Right renal cortex interstitium (tissue), 3 donors: Measurements from ENCODE around the gene ZFP36L1. TPM values are rescaled to one million over a fixed set of nuclear protein-coding genes. Genes with fewer than 3 reads are reported as not detected.
"Not testable (repeated sequence)": the region's sequence is repeated elsewhere in the genome, so short reads cannot be mapped to it uniquely, and the experiment has no call there.

Source experiments
- DNase-seq, 3 donors: peaks; one replicate each; pipeline ENCODE4 v3.0.0-alpha.2; 2013; ENCODE audit warnings: low read depth in 3 of 3, low spot score in 2 of 3
- polyA plus RNA-seq, 3 donors: library from polyadenylated mRNA; unstranded; fragments of 120-200 nt; gene quantifications; one replicate each; pipeline ENCODE4 v1.2.1, GENCODE V29; 2013; ENCODE audit not compliant: insufficient read length in 3 of 3

ZFP36L1 gene
- polyA plus RNA-seq, 3 donors: 218 to 271 (median 234) TPM

GRCh38 chr14:68768316-68768715 lies 24.6 kb downstream of the ZFP36L1 start:
- DNase-seq: no peak

DNA sequence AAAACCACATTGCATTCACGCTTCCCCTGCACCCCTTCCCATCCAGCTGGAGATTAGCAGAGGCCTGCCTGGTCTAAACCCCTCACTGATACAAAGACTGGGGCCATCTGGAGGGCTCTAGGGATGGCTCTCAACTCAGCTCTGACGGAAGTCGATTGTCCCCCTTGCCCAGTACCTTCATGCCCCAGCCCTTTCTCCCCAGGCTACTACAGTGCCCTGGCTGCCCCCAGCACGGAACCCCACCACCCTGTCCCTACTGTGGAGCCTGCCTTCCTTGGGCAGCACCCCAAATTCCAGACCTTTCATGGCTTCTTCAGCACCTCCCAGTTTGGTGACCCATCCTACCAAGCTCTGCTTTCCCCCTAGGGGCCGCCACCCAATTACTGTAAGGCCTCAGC lies 25.6 kb downstream of the ZFP36L1 start:
- no peak for DNase-seq

DNA sequence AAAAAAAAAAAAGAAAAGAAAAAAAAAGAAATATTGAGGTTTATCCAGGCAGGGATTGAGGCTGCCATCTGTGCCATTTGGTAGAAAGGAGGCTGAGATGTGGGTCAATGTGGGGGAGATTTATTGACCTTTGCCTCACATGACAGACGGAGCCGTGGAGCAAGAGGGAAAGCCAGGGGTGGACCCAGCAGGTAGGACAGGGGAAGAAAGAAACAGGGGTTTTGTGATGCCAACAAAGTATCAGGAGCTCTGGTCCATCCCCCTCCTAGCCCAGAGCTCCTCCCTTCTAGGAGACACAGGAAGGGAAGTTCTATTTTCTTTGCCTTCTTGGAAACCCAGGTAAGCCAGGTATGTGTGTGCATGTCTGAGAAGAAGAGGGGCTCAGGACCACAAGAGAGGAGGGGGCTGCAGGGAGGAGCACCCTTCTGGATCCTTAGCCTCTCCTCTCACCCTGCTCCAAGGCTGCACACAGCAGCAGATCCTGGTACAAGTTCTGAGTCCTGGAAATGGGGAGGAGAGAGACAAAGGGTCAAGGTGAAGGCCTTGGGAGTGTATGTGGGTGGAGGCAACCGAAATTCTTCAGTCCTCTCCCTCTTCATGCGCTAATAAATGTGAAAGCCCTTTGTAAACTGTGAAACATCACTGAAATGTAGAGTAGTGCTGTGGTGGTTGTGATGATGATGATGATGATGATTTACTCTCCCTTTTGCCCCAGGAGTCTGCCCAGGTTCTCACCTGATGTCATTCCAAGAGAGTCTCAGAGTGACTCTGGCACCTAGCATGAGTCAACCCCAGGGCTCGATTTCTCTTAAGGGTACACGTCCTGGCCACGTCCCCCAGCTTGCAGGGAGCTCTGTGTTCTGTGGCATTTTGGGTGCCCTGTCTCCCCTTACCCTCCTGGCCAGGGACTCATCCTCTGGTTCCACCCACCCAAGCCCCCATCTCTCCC lies 26.3 kb downstream of the ZFP36L1 start:
- DNase-seq: no peak

DNA sequence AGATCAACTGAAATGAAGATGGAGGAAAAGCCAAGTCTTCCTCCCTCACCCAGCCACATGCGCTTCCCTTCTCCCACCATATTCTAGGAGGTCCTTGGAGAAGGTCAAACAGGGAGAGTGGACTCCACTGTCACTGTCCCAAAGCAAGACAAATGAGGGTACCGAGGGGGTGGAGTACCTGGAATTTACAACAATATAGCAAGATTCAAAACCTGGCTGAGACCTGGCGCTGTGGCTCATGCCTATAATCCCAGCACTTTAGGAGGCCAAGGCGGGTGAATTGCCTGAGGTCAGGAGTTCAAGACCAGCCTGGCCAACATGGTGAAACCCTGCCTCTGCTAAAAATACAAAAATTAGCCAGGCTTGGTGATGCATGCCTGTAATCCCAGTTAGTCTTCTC lies 29.0 kb downstream of the ZFP36L1 start:
- not testable (repeated sequence) for DNase-seq

GRCh38 chr14:68762953-68763764 lies 29.7 kb downstream of the ZFP36L1 start:
- peak in 1 of 3 donors; percentile 81 for DNase-seq

DNA sequence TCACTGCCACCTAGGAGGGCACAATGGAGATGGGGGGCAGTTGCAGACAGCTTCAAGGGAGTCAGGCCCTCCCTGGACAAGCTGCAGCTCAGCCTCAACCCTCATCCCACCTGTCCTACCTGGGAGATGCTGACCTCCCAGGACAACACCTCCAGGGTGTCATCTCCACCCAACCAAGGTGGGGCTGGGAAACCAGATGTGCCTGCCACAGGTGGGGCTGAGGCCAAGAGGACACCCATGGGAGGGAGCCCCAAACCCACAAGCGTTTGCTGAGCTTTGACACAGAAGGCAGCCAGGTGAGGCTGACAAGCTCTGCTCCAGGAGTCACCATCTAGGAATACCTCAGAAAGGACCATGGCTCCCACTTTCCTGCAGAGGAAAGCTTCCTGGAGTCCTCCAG lies 31.5 kb downstream of the ZFP36L1 start:
- no peak for DNase-seq

DNA sequence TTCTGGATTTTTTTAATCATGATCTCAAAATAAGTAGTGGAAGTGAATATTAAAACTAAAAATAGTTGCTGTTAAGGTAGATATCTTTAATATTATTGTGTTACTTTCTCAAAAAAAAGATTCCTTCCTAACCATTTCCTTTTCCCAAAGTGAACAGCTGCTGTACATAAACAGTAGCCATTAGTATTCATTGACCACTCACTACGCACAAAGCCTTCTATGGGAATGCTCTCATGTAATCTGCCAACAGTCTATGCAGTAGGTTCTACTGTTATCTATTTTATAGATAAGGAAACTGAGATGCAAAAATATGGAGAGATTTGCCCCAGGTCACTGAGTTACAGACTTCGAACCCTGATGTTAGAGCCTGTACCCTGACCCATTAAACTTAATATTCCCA lies 32.1 kb downstream of the ZFP36L1 start:
- DNase-seq: no peak

DNA sequence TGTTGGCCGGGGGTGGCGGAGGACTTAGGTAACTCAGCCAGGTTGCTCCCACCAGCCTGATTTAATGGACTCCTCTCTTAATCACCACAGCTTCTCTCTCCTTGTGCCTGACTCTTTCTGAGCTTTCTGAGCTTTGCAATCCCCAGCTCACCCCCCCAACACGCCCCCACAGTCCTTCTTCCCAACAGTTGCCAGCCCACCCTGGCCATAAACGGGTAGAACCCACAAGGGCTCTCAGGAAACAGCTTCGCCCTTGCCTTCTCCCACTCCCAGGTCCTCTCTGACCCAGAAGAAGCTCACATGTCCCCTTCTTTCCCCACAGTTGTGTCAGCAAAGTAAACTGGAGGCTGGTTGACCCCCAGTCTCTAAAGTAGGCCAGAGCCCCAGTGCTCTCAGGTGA lies 32.9 kb downstream of the ZFP36L1 start:
- DNase-seq: no peak

DNA sequence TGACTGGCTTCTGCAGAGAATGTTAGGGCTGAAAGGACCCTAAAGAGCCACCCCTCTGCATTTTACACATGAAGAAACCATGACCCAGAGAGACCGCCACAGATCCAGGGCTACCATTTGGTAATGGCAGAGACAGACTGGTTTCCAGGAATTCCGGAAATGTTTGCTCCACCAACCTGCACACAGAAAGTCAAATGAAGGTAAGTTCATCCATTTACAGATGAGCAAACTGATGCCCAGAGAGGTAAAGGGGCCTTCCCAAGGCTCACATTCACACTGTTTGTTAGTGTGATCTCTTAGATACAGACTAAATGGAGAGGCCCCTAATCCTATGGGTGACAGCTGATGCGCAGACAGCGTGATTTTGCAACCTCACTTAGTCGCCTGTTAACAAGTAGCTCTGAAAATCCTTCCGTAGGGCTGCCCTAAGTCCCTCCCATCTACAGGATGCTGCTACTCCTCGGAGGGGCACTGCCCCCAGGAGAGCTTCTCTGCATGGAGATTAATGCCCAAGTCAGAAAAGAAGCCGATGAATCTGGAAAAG lies 33.8 kb downstream of the ZFP36L1 start:
- DNase-seq: no peak

DNA sequence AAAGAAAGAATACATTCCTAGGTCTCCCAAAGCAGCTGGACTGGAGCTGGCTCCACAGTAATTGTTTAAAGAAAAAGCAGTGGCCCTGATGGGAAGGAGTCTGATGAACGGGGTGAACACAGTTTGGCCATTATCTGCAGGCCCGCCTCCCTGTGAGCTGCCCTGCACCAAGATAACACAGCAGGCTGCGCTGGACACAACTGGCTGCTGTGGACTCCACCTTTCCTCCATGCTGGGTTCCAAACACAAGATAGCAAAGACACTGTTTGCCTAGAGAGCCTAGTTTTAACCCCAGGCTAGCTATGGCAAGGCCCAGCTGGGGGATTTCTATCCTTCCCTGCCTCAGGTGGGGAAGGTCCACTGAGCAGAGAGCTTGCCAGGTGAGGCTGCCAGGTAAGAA lies 34.6 kb downstream of the ZFP36L1 start:
- no peak for DNase-seq

DNA sequence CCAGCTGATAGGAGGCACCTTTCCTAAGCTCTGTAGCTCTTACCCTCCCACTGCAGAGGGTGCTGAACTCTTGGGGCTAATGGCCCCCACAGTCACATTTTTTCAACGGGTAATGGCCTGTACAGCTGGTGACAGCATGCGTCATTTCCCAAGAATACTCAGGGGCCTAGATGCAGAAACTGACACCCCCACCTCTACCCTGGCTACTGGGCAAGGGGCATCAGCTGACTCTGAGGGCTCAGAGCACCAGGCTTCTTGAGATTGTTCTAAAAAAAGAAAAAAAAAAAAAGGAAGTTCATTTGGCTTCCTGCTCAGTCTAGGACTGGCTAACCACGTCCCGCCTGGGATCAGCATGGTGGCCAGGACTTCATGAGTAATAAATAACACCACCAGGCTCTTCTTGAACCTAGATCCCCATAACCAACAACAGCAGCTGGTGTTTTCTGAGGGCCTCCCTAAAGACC lies 35.2 kb downstream of the ZFP36L1 start:
- peak in 2 of 3 donors; percentile 49 to 60 for DNase-seq

DNA sequence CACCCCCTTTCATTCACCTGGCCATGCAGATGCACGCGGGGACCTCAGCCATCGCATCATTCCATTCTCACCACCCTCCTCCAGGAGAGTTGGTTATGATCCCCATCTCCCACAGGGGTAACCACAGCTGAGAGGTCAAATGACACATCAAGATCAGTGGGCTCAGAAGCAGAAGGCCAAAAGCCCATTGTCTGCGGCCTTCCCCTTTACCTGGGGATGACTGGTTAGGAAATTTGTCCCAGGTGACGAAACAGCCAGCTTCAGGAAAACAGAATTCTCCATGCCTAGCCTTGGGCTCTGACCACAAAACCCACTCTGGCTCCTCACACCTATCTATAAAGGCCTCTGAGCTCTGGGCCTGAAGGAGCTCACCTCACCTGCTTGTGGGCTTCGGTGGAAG lies 36.1 kb downstream of the ZFP36L1 start:
- DNase-seq: no peak

GRCh38 chr14:68756000-68756481 lies 36.8 kb downstream of the ZFP36L1 start:
- DNase-seq: no peak

GRCh38 chr14:68755016-68755353 lies 37.9 kb downstream of the ZFP36L1 start:
- DNase-seq: no peak

GRCh38 chr14:68753690-68754089 lies 39.2 kb downstream of the ZFP36L1 start:
- no peak for DNase-seq

GRCh38 chr14:68752271-68753006 lies 40.4 kb downstream of the ZFP36L1 start:
- no peak for DNase-seq

GRCh38 chr14:68749487-68750475 lies 43.1 kb downstream of the ZFP36L1 start:
- DNase-seq: no peak

- no peak for DNase-seq
These were observed 44.2 kb downstream of the ZFP36L1 start for GRCh38 chr14:68748691-68749090.

DNA sequence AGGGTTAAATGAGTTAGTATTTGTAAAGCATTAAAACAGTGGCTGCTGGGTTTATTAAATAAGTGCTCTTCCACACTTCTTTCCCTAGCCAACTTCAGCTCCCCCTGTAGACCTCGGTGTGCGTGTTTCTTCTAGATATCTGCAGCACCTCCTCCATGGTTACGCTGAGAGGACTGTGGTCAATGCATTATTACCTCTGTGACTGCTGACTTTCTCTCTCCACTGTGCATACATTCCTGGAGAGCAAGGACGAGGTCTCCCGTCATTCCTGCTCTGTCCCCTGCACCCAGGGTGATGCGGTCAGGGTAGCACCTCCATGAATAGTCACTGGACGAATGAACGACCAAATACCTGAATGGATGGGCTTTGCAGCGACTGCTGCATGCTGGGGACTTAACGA lies 44.6 kb downstream of the ZFP36L1 start:
- no peak for DNase-seq
